Right ventricle myocardium inferior (tissue), 1 donor: Measurements from ENCODE around the gene TCEAL6. TPM values are rescaled to one million over a fixed set of nuclear protein-coding genes. Genes with fewer than 3 reads are reported as not detected.
"Not testable (repeated sequence)": the region's sequence is repeated elsewhere in the genome, so short reads cannot be mapped to it uniquely, and the experiment has no call there.

Experiments
- ATAC-seq: fragments of 200-7000 bp; cut with Tn5 transposase; one replicate; pipeline ENCODE4 v1.9.1; 2020; ENCODE audit warnings: mild to moderate bottlenecking, moderate library complexity
- DNase-seq: peaks from one replicate; pipeline ENCODE4 v3.0.0; 2021; ENCODE audit errors: missing footprints
- intact Hi-C: fragments of 100-400 bp; cut with DNase I; formaldehyde crosslinking; loops from one replicate; pipeline ENCODE4 v1.11.0; 2022
- long read RNA-seq: library from polyadenylated mRNA; unstranded; transcript quantifications from one replicate; pipeline ENCODE4 v2.0.0, GENCODE V29; 2021
- total RNA-seq: library from RNA; stranded (reverse); fragmentation: NEBNext Ultra II Directional; extraction: Animal tissue kit (Norgen Biotek cat#: 25700); gene quantifications from one replicate; pipeline ENCODE4 v1.2.1, GENCODE V29; 2021
- donor health status: DM: no; HTN: yes; CAD: no; lungs with severe emphysema.

The TCEAL6 gene
- total RNA-seq = not detected
- long read RNA-seq = 0 reads

- intact Hi-C loops, ATAC-seq, DNase-seq: not testable (repeated sequence)
Observed at GRCh38 chrX:102142274-102142673, at the start of gene TCEAL6. TSS of gene TCEAL6 (minus strand) at chrX:102142481.

- no peak for DNase-seq
- intact Hi-C loops = no loop called here
- ATAC-seq = no peak
Observed at GRCh38 chrX:102185967-102186720, 43.9 kb upstream of the TCEAL6 start.

- intact Hi-C loops = no loop called here
- DNase-seq (peak; percentile 65), ATAC-seq (peak; percentile 93)
Observed at GRCh38 chrX:102155806-102156179, 13.5 kb upstream of the TCEAL6 start, which contains the start of gene BEX5. TSS of gene BEX5 (minus strand) at chrX:102155977. CDS start at chrX:102154265, 1,712 bp downstream.

GRCh38 chrX:102154900-102155805, 12.9 kb upstream of the TCEAL6 start:
- no peak for DNase-seq
- intact Hi-C loops = no loop called here
- ATAC-seq = no peak

DNA sequence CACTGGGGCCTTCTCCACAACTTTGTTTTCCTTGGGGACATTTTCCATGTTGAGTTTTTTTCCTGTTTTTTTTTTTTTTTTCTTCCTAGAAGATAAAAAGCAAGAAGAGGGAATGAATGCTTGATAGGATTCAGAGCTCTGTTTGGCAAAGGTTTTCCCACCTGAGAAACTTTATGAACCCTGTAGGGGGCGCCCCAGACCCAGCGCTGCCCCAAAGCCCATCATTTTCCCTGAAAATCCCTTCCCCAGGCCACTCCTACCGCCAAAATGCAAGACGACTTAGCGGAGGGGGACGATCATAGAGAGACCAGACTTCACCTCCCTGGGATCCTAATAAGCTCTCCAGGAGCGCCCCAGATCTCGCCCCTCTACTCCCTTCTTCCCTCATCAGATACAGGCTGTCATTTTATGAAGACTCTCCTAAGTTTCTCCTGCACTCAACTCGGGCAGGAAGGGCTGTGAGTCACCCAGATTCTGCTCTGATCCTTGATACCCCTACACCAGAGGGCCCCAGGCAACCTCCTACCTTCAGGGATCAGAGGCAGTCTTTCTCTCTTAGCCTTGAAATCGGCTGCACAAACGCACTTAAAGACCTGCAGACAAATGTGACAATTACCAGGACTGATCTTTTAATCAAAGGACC, 12.1 kb upstream of the TCEAL6 start:
- no peak for ATAC-seq
- intact Hi-C loops = no loop called here
- no peak for DNase-seq

- ATAC-seq, intact Hi-C loops: not testable (repeated sequence)
- peak; percentile 45 for DNase-seq
Observed at GRCh38 chrX:102141631-102142030, 650 bp downstream of the TCEAL6 start.

DNA sequence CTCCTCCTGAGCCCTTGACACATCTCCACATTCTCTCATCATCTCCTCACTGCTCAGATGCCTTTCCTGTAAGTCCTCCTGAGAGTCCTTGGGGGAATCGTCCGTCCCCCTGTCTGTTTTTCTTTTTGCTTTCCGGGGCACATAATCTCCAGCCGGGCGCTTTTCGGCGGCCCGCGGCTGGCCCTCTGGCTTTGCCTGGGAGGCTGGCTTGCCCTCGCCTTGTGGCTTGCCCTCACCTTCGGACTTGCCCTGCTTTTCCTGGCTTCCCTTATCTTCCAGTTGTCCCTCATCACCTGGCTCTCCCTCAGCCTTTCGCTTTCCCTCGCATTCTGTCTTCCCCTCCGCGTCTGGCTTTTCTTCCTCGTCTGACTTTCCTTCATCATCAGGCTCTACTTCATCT, 1.4 kb downstream of the TCEAL6 start:
- DNase-seq, intact Hi-C loops, ATAC-seq: not testable (repeated sequence)

DNA sequence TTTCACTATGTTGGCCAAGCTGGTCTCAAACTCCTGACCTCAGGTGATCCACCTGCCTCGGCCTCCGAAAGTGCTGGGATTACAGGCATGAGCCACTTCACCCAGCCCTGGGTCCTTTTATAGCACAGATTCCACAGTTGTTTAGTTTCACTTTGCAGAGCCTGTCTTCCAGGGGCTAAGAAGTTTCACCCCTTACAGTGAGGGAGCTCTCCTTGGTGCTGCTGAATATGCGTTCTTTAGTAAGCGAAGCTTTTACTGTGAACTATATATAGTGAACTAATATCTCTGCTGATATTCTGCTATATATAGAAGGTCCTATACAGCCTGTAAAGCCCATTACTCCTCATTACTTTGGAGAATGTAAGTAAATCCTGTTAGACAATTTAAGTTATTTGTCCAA, 4.2 kb downstream of the TCEAL6 start:
- intact Hi-C loops = no loop called here
- ATAC-seq = no peak
- DNase-seq = no peak

- DNase-seq (no peak), ATAC-seq (no peak)
- intact Hi-C loops = no loop called here
Observed at GRCh38 chrX:102129473-102129872, 12.8 kb downstream of the TCEAL6 start.

DNA sequence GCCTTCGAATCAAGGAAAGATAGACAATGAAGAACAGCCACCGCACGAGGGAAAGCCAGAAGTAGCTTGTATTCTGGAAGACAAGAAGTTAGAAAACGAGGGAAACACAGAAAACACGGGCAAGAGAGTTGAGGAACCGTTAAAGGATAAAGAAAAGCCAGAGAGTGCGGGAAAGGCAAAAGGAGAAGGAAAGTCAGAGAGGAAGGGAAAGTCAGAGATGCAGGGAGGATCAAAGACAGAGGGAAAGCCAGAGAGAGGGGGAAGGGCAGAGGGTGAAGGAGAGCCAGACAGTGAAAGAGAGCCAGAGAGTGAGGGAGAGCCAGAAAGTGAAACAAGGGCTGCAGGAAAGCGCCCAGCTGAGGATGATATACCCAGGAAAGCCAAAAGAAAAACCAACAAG, 15.4 kb downstream of the TCEAL6 start:
- no peak for ATAC-seq
- DNase-seq = no peak
- intact Hi-C loops = no loop called here

DNA sequence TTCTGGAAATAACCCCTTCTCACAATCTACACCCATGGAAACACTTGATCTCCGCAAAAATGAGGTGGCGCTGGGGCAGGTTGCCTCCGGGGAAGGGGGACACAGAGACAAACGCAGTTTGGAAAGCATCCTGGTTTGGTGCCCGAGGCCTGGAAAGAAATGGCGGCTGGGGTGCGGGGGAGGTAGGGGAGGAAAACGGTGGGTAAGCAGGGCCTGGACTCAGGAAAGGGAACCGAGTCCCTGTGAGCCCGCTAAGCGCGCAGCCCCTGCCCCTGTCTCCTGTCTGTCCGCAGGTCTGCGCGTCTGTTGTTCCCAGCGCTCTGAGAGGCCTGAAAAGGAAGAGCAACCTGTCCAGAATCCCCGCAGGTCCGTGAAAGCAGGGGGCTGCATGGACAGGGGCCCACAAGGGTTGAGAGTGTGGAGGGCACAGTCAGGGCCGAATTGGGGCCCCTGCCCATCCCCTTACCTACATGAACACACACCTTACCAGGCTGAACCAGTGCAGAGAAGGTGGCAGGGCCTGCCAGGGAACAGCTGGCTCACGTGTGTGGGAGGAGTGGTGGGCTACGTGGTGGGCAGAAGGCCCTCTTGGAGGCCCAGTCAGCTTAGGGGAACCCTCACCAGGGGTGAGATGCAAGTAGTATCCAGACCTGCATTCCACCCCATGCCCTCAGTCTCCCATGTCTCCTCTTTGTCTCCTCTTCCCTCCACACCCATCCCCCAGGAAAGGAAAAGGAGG, 16.0 kb downstream of the TCEAL6 start:
- intact Hi-C loops, DNase-seq, ATAC-seq: not testable (repeated sequence)

GRCh38 chrX:102125436-102125835, 16.8 kb downstream of the TCEAL6 start, which contains the start of gene TCEAL2:
TSS of gene TCEAL2 (plus strand) at chrX:102125679. CDS start at chrX:102126831, 1,152 bp downstream.
- ATAC-seq, intact Hi-C loops, DNase-seq: not testable (repeated sequence)

- DNase-seq, ATAC-seq, intact Hi-C loops: not testable (repeated sequence)
Observed at GRCh38 chrX:102125014-102125413, 17.3 kb downstream of the TCEAL6 start.

DNA sequence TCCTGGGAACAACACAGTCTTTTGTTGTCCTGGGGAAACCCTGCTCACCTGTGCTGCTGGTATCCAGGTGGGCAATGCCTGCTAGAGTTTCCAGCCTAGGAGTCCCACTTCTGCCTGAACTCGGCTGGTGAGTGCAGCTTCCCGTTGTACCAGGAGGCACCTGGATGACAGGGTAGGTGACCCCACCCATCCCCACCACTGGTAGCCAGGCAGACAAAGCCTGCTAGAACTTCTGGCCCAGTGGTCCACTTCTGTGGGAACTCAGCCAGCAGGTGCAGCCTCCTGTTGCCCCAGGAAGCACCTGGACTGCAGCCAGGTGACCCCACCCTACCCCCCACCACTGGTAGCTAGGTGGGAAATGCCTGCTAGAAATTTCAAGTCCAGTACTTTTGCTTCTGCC, 26.5 kb downstream of the TCEAL6 start:
- DNase-seq = no peak
- intact Hi-C loops = no loop called here
- no peak for ATAC-seq

- ATAC-seq (no peak), DNase-seq (no peak)
- intact Hi-C loops = no loop called here
Observed at GRCh38 chrX:102113367-102113766, 28.9 kb downstream of the TCEAL6 start.
